ENCODE data around the gene WEE1. TPM values are rescaled to one million over a fixed set of nuclear protein-coding genes. Genes with fewer than 3 reads are reported as not detected.

The WEE1 gene
- polyA plus RNA-seq, 1 experiment = 44.8 TPM

DNA sequence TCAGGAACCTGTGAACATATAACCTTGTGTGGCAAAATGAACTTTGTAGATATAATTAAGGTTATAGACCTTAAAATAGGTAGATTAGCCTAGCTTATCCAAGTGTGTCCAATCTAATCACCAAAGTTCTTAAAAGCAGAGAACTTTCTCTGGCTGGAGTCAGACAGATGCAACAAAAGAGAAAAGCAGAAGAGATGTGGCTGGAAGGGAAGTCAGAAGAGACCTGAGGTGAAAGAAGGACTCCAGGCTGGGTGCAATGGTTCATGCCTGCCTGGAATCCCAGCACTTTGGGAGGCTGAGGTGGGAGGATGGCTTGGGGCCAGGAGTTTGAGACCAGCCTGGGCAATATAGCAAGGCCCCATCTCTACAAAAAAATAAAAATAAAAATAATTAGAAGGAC lies 51.0 kb downstream of the WEE1 start:
- ChIA-PET CTCF (interaction anchor here (1.1 kb wide), 1 partner anchor 11 kb away, joined by 4 read pairs; no protein-coding TSS in a partner anchor), POLR2A (no interaction called here)
- Histone ChIP-seq H3K4me3 (ENCODE audit: low read depth, low read length) (no peak overlapping the region), H3K27me3 (ENCODE audit: control insufficient read depth, insufficient read depth, low read length) (no peaks in the 10 kb centered on the region), H3K27ac (ENCODE audit: low read depth, low read length) (no peak overlapping the region), H3K9me3 (ENCODE audit: control insufficient read depth, insufficient read depth, low read length) (no peaks in the 10 kb centered on the region; the same call in 1 of the 2 replicates)
- DNase-seq (ENCODE audit: low read depth, low spot score) = no peak
- no peak for TF ChIP-seq CTCF (IDR thresholded peaks at IDR 0.05; ENCODE audit: low read depth, low read length)

- H3K4me3 ChIP-seq (ENCODE audit: low read depth, low read length) = no peak overlapping the region
- DNase-seq (ENCODE audit: low read depth, low spot score) = no peak
- ChIA-PET POLR2A (no interaction called here), CTCF (interaction anchor here (0.5 kb wide), 1 partner anchor 87 kb away, joined by 3 read pairs; no protein-coding TSS in a partner anchor)
- H3K27me3 ChIP-seq (ENCODE audit: control insufficient read depth, insufficient read depth, low read length) = no peaks in the 10 kb centered on the region
- H3K27ac ChIP-seq (ENCODE audit: low read depth, low read length) = no peak overlapping the region
- TF ChIP-seq CTCF (IDR thresholded peaks at IDR 0.05; ENCODE audit: low read depth, low read length) = no peak
- no peaks in the 10 kb centered on the region; the same call in 1 of the 2 replicates for H3K9me3 ChIP-seq (ENCODE audit: control insufficient read depth, insufficient read depth, low read length)
These were observed 51.7 kb downstream of the WEE1 start for GRCh38 chr11:9625162-9625561.

GRCh38 chr11:9625728-9626127 lies 52.3 kb downstream of the WEE1 start:
- H3K27ac ChIP-seq (ENCODE audit: low read depth, low read length) = no peak overlapping the region
- CTCF ChIA-PET = no interaction called here
- DNase-seq (ENCODE audit: low read depth, low spot score) = no peak
- no peak overlapping the region for H3K4me3 ChIP-seq (ENCODE audit: low read depth, low read length)
- no peaks in the 10 kb centered on the region for H3K27me3 ChIP-seq (ENCODE audit: control insufficient read depth, insufficient read depth, low read length)
- no peak for TF ChIP-seq CTCF (IDR thresholded peaks at IDR 0.05; ENCODE audit: low read depth, low read length)
- POLR2A ChIA-PET = no interaction called here
- H3K9me3 ChIP-seq (ENCODE audit: control insufficient read depth, insufficient read depth, low read length) = no peaks in the 10 kb centered on the region; the same call in 1 of the 2 replicates

GRCh38 chr11:9626496-9627394 lies 53.3 kb downstream of the WEE1 start:
- no peak for TF ChIP-seq CTCF (IDR thresholded peaks at IDR 0.05; ENCODE audit: low read depth, low read length)
- Histone ChIP-seq H3K4me3 (ENCODE audit: low read depth, low read length) (no peak overlapping the region), H3K27me3 (ENCODE audit: control insufficient read depth, insufficient read depth, low read length) (no peaks in the 10 kb centered on the region), H3K9me3 (ENCODE audit: control insufficient read depth, insufficient read depth, low read length) (no peaks in the 10 kb centered on the region; the same call in 1 of the 2 replicates), H3K27ac (ENCODE audit: low read depth, low read length) (no peak overlapping the region)
- no peak for DNase-seq (ENCODE audit: low read depth, low spot score)
- CTCF ChIA-PET = no interaction called here
- POLR2A ChIA-PET = no interaction called here

- ChIA-PET CTCF (no interaction called here), POLR2A (no interaction called here)
- no peak for TF ChIP-seq CTCF (IDR thresholded peaks at IDR 0.05; ENCODE audit: low read depth, low read length)
- Histone ChIP-seq H3K9me3 (ENCODE audit: control insufficient read depth, insufficient read depth, low read length) (no peaks in the 10 kb centered on the region), H3K27me3 (ENCODE audit: control insufficient read depth, insufficient read depth, low read length) (no peaks in the 10 kb centered on the region), H3K27ac (ENCODE audit: low read depth, low read length) (no peak overlapping the region), H3K4me3 (ENCODE audit: low read depth, low read length) (no peak overlapping the region)
- DNase-seq (ENCODE audit: low read depth, low spot score) = no peak
These were observed 55.6 kb downstream of the WEE1 start for GRCh38 chr11:9629064-9629463.
